ENCODE data around the gene SLC12A9. TPM values are rescaled to one million over a fixed set of nuclear protein-coding genes. Genes with fewer than 3 reads are reported as not detected.

The SLC12A9 gene
- total and polyA plus RNA-seq, 3 experiments from 2014 or later = 9.5 to 29.1 (median 24.7) TPM

GRCh38 chr7:100865938-100866728, 13.6 kb downstream of the SLC12A9 start:
- peak overlapping the region in 4 of 7 donors; percentile 15 to 82 (median 78) for H3K4me3 Mint-ChIP-seq
- H3K9me3 Mint-ChIP-seq = no peaks in the 10 kb centered on the region
- H3K36me3 Mint-ChIP-seq = peaks cover 0 to 45% (median 3%) of the 10 kb centered on the region in 3 donors
- no peaks in the 10 kb centered on the region for H3K27me3 Mint-ChIP-seq
- Histone ChIP-seq H3K4me3 (ENCODE audit: low read length) (peak overlapping the region; percentile 53), H3K27me3 (ENCODE audit: insufficient read depth, low read length, poor library complexity, severe bottlenecking) (no peaks in the 10 kb centered on the region), H3K27ac (ENCODE audit: low read depth, low read length) (peak overlapping the region; percentile 76), H3K9me3 (ENCODE audit: low read length) (no peaks in the 10 kb centered on the region), H3K36me3 (ENCODE audit: insufficient read depth, low read length) (peaks cover 5% of the 10 kb centered on the region), H3K4me1 (ENCODE audit: insufficient read depth, low read length) (peaks cover 17% of the 10 kb centered on the region)
- ChIA-PET CTCF (interaction anchor here (1.5 kb wide), 1 partner anchor 13 kb away, joined by 4 read pairs; the partner anchor contains the start of gene SLC12A9), POLR2A (interaction anchor here (0.8 kb wide), 1 partner anchor 9 kb away, joined by 4 read pairs; the partner anchor contains the start of gene SRRT)
- H3K4me1 Mint-ChIP-seq = peaks cover 4 to 19% (median 16%) of the 10 kb centered on the region in 3 donors
- peak overlapping the region in 1 of 8 donors; percentile 48 for H3K27ac Mint-ChIP-seq
- DNase-seq = peak in 1 of 5 donors; percentile 44

- Mint-ChIP-seq H3K4me1 (peaks cover 4 to 19% (median 16%) of the 10 kb centered on the region in 3 donors), H3K27ac (peak overlapping the region in 4 of 8 donors; percentile 48 to 79 (median 70)), H3K9me3 (no peaks in the 10 kb centered on the region), H3K27me3 (no peaks in the 10 kb centered on the region), H3K36me3 (peaks cover 0 to 42% (median 4%) of the 10 kb centered on the region in 3 donors), H3K4me3 (peak overlapping the region; percentile 24 to 82 (median 73))
- Histone ChIP-seq H3K27me3 (ENCODE audit: insufficient read depth, low read length, poor library complexity, severe bottlenecking) (no peaks in the 10 kb centered on the region), H3K9me3 (ENCODE audit: low read length) (no peaks in the 10 kb centered on the region), H3K4me1 (ENCODE audit: insufficient read depth, low read length) (peaks cover 17% of the 10 kb centered on the region), H3K27ac (ENCODE audit: low read depth, low read length) (peak overlapping the region; percentile 76), H3K4me3 (ENCODE audit: low read length) (peak overlapping the region; percentile 53), H3K36me3 (ENCODE audit: insufficient read depth, low read length) (peaks cover 5% of the 10 kb centered on the region)
- POLR2A ChIA-PET = interaction anchor here (0.8 kb wide), 1 partner anchor 9 kb away, joined by 4 read pairs; the partner anchor contains the start of gene SRRT
- DNase-seq = no peak
- CTCF ChIA-PET = interaction anchor here (1.5 kb wide), 1 partner anchor 14 kb away, joined by 4 read pairs; the partner anchor contains the start of gene SLC12A9
Measured at GRCh38 chr7:100866729-100867039, 14.2 kb downstream of the SLC12A9 start.

GRCh38 chr7:100867040-100867775, 14.7 kb downstream of the SLC12A9 start, which contains the start of gene TRIP6:
Gene TRIP6, plus strand, starts transcription at chr7:100867387. Its CDS starts 111 bp downstream, at chr7:100867498.
- CTCF ChIA-PET = interaction anchor here (1.5 kb wide), 1 partner anchor 15 kb away, joined by 4 read pairs; the partner anchor contains the start of gene SLC12A9

GRCh38 chr7:100867776-100868485, 15.4 kb downstream of the SLC12A9 start:
- Mint-ChIP-seq H3K4me3 (peak overlapping the region in 3 of 7 donors; percentile 47 to 82 (median 47)), H3K27ac (peak overlapping the region in 7 of 8 donors; percentile 26 to 69 (median 56)), H3K9me3 (no peaks in the 10 kb centered on the region), H3K4me1 (peaks cover 4 to 19% (median 16%) of the 10 kb centered on the region in 3 donors), H3K36me3 (peaks cover 0 to 34% (median 9%) of the 10 kb centered on the region in 3 donors), H3K27me3 (no peaks in the 10 kb centered on the region)
- H3K36me3 ChIP-seq (ENCODE audit: insufficient read depth, low read length) = peaks cover 5% of the 10 kb centered on the region
- peak overlapping the region; percentile 76 for H3K27ac ChIP-seq (ENCODE audit: low read depth, low read length)
- H3K4me3 ChIP-seq (ENCODE audit: low read length) = peak overlapping the region; percentile 53
- peaks cover 17% of the 10 kb centered on the region for H3K4me1 ChIP-seq (ENCODE audit: insufficient read depth, low read length)
- ChIA-PET CTCF (interaction anchor here (1.5 kb wide), 1 partner anchor 15 kb away, joined by 4 read pairs; the partner anchor contains the start of gene SLC12A9), POLR2A (interaction anchor here (1.2 kb wide), 1 partner anchor 13 kb away, joined by 3 read pairs; no protein-coding TSS in a partner anchor)
- no peaks in the 10 kb centered on the region for H3K9me3 ChIP-seq (ENCODE audit: low read length)
- DNase-seq = no peak
- H3K27me3 ChIP-seq (ENCODE audit: insufficient read depth, low read length, poor library complexity, severe bottlenecking) = no peaks in the 10 kb centered on the region

More at GRCh38 chr7:100867040-100867775, 14.7 kb downstream of the SLC12A9 start, which contains the start of gene TRIP6:
- H3K4me3 ChIP-seq (ENCODE audit: low read length) = peak within 1 kb of the TSS; percentile 53
- no peaks in the 10 kb centered on the region for H3K27me3 ChIP-seq (ENCODE audit: insufficient read depth, low read length, poor library complexity, severe bottlenecking)
- Mint-ChIP-seq H3K27ac (peak within 1 kb of the TSS; percentile 26 to 98 (median 76)), H3K27me3 (no peaks in the 10 kb centered on the region), H3K36me3 (peaks cover 0 to 37% (median 5%) of the 10 kb centered on the region in 3 donors), H3K4me1 (peaks cover 4 to 19% (median 16%) of the 10 kb centered on the region in 3 donors), H3K9me3 (no peaks in the 10 kb centered on the region), H3K4me3 (peak within 1 kb of the TSS; percentile 24 to 90 (median 77))
- H3K9me3 ChIP-seq (ENCODE audit: low read length) = no peaks in the 10 kb centered on the region
- peaks cover 5% of the 10 kb centered on the region for H3K36me3 ChIP-seq (ENCODE audit: insufficient read depth, low read length)
- POLR2A ChIA-PET = interaction anchor here (0.8 to 1.2 kb wide), 2 partner anchors 8 to 13 kb away, joined by 3 to 4 read pairs; partner anchors contain the start of gene SRRT
- peak in 2 of 5 donors; percentile 45 to 65 for DNase-seq
- H3K4me1 ChIP-seq (ENCODE audit: insufficient read depth, low read length) = peaks cover 17% of the 10 kb centered on the region
- H3K27ac ChIP-seq (ENCODE audit: low read depth, low read length) = peak within 1 kb of the TSS; percentile 76

- Mint-ChIP-seq H3K4me1 (peaks cover 35 to 43% (median 42%) of the 10 kb centered on the region in 3 donors), H3K4me3 (peak overlapping the region; percentile 96 to 99 (median 99)), H3K27ac (peak overlapping the region in 7 of 8 donors; percentile 34 to 99 (median 98)), H3K9me3 (no peaks in the 10 kb centered on the region), H3K36me3 (peaks cover 0 to 44% (median 12%) of the 10 kb centered on the region in 3 donors), H3K27me3 (no peaks in the 10 kb centered on the region)
- ChIA-PET POLR2A (interaction anchor here (0.7 to 2.4 kb wide), 3 partner anchors 11 to 22 kb away, joined by 3 to 8 read pairs (median 3); no protein-coding TSS in a partner anchor), CTCF (interaction anchor here (6.1 kb wide), 1 partner anchor 15 kb away, joined by 48 read pairs; the partner anchor contains the start of gene UFSP1)
- peak overlapping the region; percentile 84 for H3K4me3 ChIP-seq (ENCODE audit: low read length)
- peak overlapping the region; percentile 86 for H3K27ac ChIP-seq (ENCODE audit: low read depth, low read length)
- H3K27me3 ChIP-seq (ENCODE audit: insufficient read depth, low read length, poor library complexity, severe bottlenecking) = no peaks in the 10 kb centered on the region
- DNase-seq = no peak
- H3K4me1 ChIP-seq (ENCODE audit: insufficient read depth, low read length) = peaks cover 25% of the 10 kb centered on the region
- H3K9me3 ChIP-seq (ENCODE audit: low read length) = no peaks in the 10 kb centered on the region
- peaks cover 8% of the 10 kb centered on the region for H3K36me3 ChIP-seq (ENCODE audit: insufficient read depth, low read length)
Measured at GRCh38 chr7:100873599-100874299, 21.2 kb downstream of the SLC12A9 start.

- peak overlapping the region; percentile 96 to 99 (median 99) for H3K4me3 Mint-ChIP-seq
- ChIA-PET POLR2A (interaction anchor here (0.7 to 2.4 kb wide), 3 partner anchors 11 to 23 kb away, joined by 3 to 8 read pairs (median 3); no protein-coding TSS in a partner anchor), CTCF (interaction anchor here (6.1 kb wide), 1 partner anchor 14 kb away, joined by 48 read pairs; the partner anchor contains the start of gene UFSP1)
- H3K4me1 Mint-ChIP-seq = peaks cover 39 to 48% (median 47%) of the 10 kb centered on the region in 3 donors
- peak overlapping the region; percentile 86 for H3K27ac ChIP-seq (ENCODE audit: low read depth, low read length)
- no peaks in the 10 kb centered on the region for H3K9me3 Mint-ChIP-seq
- peaks cover 8% of the 10 kb centered on the region for H3K36me3 ChIP-seq (ENCODE audit: insufficient read depth, low read length)
- no peaks in the 10 kb centered on the region for H3K27me3 ChIP-seq (ENCODE audit: insufficient read depth, low read length, poor library complexity, severe bottlenecking)
- no peaks in the 10 kb centered on the region for H3K27me3 Mint-ChIP-seq
- peak overlapping the region; percentile 91 to 99 (median 98) for H3K27ac Mint-ChIP-seq
- no peak for DNase-seq
- peak overlapping the region; percentile 84 for H3K4me3 ChIP-seq (ENCODE audit: low read length)
- H3K36me3 Mint-ChIP-seq = peaks cover 0 to 49% (median 12%) of the 10 kb centered on the region in 3 donors
- peaks cover 28% of the 10 kb centered on the region for H3K4me1 ChIP-seq (ENCODE audit: insufficient read depth, low read length)
- no peaks in the 10 kb centered on the region for H3K9me3 ChIP-seq (ENCODE audit: low read length)
Measured at GRCh38 chr7:100874300-100874576, 21.7 kb downstream of the SLC12A9 start.
